PFSK-1 (cell line): ENCODE data around the gene PLAC1. TPM values are rescaled to one million over a fixed set of nuclear protein-coding genes. Genes with fewer than 3 reads are reported as not detected.

Source experiments
- FOXP2 ChIP-seq: optimal IDR thresholded peaks from 2 replicates; pipeline ENCODE3; 2011; ENCODE audit warnings: borderline replicate concordance, control low read depth, inconsistent platforms; ENCODE audit not compliant: insufficient read depth; ENCODE audit errors: extremely low read length, extremely low read depth
- POLR2AphosphoS5 ChIP-seq: IDR thresholded peaks from 2 replicates; pipeline ENCODE4 v1.6.1; 2012; ENCODE audit warnings: low read depth, mild to moderate bottlenecking, control low read depth, low read length, moderate library complexity
- REST ChIP-seq, 2 experiments: IDR thresholded peaks; 2 replicates each; pipeline versions ENCODE4 v1.6.1 to v1.8.0; 2011 to 2012; ENCODE audit warnings: low read depth in 2 of 2, low read length in 2 of 2, control low read depth in 1 of 2, inconsistent platforms in 1 of 2, mild to moderate bottlenecking in 1 of 2, moderate library complexity in 1 of 2; ENCODE audit not compliant: insufficient read depth in 1 of 2
- SIN3A ChIP-seq: IDR thresholded peaks from 2 replicates; pipeline ENCODE4 v1.6.1; 2012; ENCODE audit warnings: mild to moderate bottlenecking, low read length, moderate library complexity, borderline replicate concordance; ENCODE audit not compliant: insufficient read depth
- TAF1 ChIP-seq: IDR thresholded peaks from 2 replicates; pipeline ENCODE4 v1.6.1; 2012; ENCODE audit warnings: low read length, control low read depth, borderline replicate concordance; ENCODE audit not compliant: insufficient read depth
- polyA plus RNA-seq: library from polyadenylated mRNA; unstranded; fragments of >200 nt; gene quantifications from one replicate; pipeline ENCODE4 v1.2.1, GENCODE V29; 2012; ENCODE audit warnings: low read depth, missing spikeins; ENCODE audit not compliant: insufficient read length

The PLAC1 gene
- 1.3 TPM for polyA plus RNA-seq

- no peak for TF ChIP-seq FOXP2
- TF ChIP-seq REST (IDR thresholded peaks at IDR 0.05; ENCODE audit: insufficient read depth in 1 of 2, low read depth in 2 of 2, low read length in 2 of 2), result no peak
- no peak for TF ChIP-seq TAF1
- no peak for TF ChIP-seq SIN3A
- no peak for TF ChIP-seq POLR2AphosphoS5
Measured at GRCh38 chrX:134658002-134658759, at the start of gene PLAC1. PLAC1 (minus strand) TSS chrX:134658471; CDS start chrX:134566682, 91,789 bp downstream.

GRCh38 chrX:134706138-134706537 lies 47.9 kb upstream of the PLAC1 start:
- TF ChIP-seq TAF1 (no peak), POLR2AphosphoS5 (no peak), FOXP2 (no peak), SIN3A (no peak), REST (IDR thresholded peaks at IDR 0.05; ENCODE audit: insufficient read depth in 1 of 2, low read depth in 2 of 2, low read length in 2 of 2) (no peak)

GRCh38 chrX:134695999-134696398 lies 37.7 kb upstream of the PLAC1 start:
- TF ChIP-seq REST (IDR thresholded peaks at IDR 0.05; ENCODE audit: insufficient read depth in 1 of 2, low read depth in 2 of 2, low read length in 2 of 2), result no peak
- TF ChIP-seq POLR2AphosphoS5, result no peak
- no peak for TF ChIP-seq TAF1
- TF ChIP-seq SIN3A, result no peak
- TF ChIP-seq FOXP2, result no peak

- TF ChIP-seq SIN3A (no peak), TAF1 (no peak), REST (IDR thresholded peaks at IDR 0.05; ENCODE audit: insufficient read depth in 1 of 2, low read depth in 2 of 2, low read length in 2 of 2) (no peak), POLR2AphosphoS5 (no peak)
Measured at GRCh38 chrX:134694333-134695322, 36.4 kb upstream of the PLAC1 start.
